GM23338 (cell line): ENCODE data around the gene SCGB1D2. TPM values are rescaled to one million over a fixed set of nuclear protein-coding genes. Genes with fewer than 3 reads are reported as not detected.

Experiments
- ATAC-seq: fragments of 200-7000 bp; cut with Tn5 transposase; 3 replicates; pipeline ENCODE4 v1.9.1; 2020
- DNase-seq: peaks from one replicate; pipeline ENCODE4 v3.0.0-alpha.2; 2015; ENCODE audit warnings: low spot score
- H2AFZ ChIP-seq: fragments of 200-600 bp; sonication (generic); 2 replicates; pipeline ENCODE4 v1.8.0; 2016; ENCODE audit warnings: antibody characterized with exemption, mild to moderate bottlenecking, moderate library complexity
- H3F3A ChIP-seq: fragments of 200-600 bp; sonication (generic); replicated peaks from 2 replicates; pipeline ENCODE4 v1.8.0; 2017; ENCODE audit warnings: antibody characterized with exemption, mixed run types, low read depth
- H3K27ac ChIP-seq: fragments of 200-600 bp; sonication (generic); 2 replicates; pipeline ENCODE4 v1.6.1; 2016; ENCODE audit warnings: low read depth
- H3K27me3 ChIP-seq: fragments of 200-600 bp; sonication (generic); 2 replicates; pipeline ENCODE4 v1.8.0; 2016; ENCODE audit warnings: mild to moderate bottlenecking, mixed run types, moderate library complexity; ENCODE audit not compliant: insufficient read depth
- H3K36me3 ChIP-seq: fragments of 200-600 bp; sonication (generic); 2 replicates; pipeline ENCODE4 v1.8.0; 2016; ENCODE audit warnings: mild to moderate bottlenecking; ENCODE audit not compliant: insufficient read depth
- H3K4me1 ChIP-seq: fragments of 200-600 bp; sonication (generic); 2 replicates; pipeline ENCODE4 v1.8.0; 2016; ENCODE audit warnings: mild to moderate bottlenecking, moderate library complexity; ENCODE audit not compliant: insufficient read depth
- H3K4me2 ChIP-seq: fragments of 200-600 bp; sonication (generic); 2 replicates; pipeline ENCODE4 v1.7.1; 2017; ENCODE audit warnings: mixed run types
- H3K4me3 ChIP-seq: fragments of 200-600 bp; sonication (generic); 2 replicates; pipeline ENCODE4 v1.6.1; 2016; ENCODE audit warnings: mixed run types
- H3K79me2 ChIP-seq: fragments of 200-600 bp; sonication (generic); replicated peaks from 2 replicates; pipeline ENCODE4 v1.8.0; 2017; ENCODE audit warnings: mild to moderate bottlenecking; ENCODE audit not compliant: insufficient read depth
- H3K9me2 ChIP-seq: fragments of 200-600 bp; sonication (generic); 2 replicates; pipeline ENCODE4 v1.8.0; 2017; ENCODE audit not compliant: insufficient read depth
- H4K20me1 ChIP-seq: fragments of 200-600 bp; sonication (generic); replicated peaks from 2 replicates; pipeline ENCODE4 v1.8.0; 2017; ENCODE audit warnings: mild to moderate bottlenecking; ENCODE audit not compliant: insufficient read depth
- H3K27ac Mint-ChIP-seq: 2 replicates; pipeline ENCODE4 v1.8.0; 2020; ENCODE audit warnings: inconsistent platforms, mild to moderate bottlenecking, moderate library complexity, mixed read lengths
- H3K27me3 Mint-ChIP-seq: 3 replicates; pipeline ENCODE4 v1.8.0; 2022; ENCODE audit warnings: low read depth, mild to moderate bottlenecking, moderate library complexity, mixed read lengths, inconsistent platforms; ENCODE audit not compliant: insufficient read depth, poor library complexity
- H3K36me3 Mint-ChIP-seq: 3 replicates; pipeline ENCODE4 v1.8.0; 2021; ENCODE audit warnings: low read depth, mild to moderate bottlenecking, inconsistent platforms, moderate library complexity, mixed read lengths
- H3K4me1 Mint-ChIP-seq: 3 replicates; pipeline ENCODE4 v1.8.0; 2020; ENCODE audit warnings: mild to moderate bottlenecking, inconsistent platforms, mixed read lengths
- H3K4me3 Mint-ChIP-seq: 3 replicates; pipeline ENCODE4 v1.8.0; 2021; ENCODE audit warnings: moderate library complexity, mild to moderate bottlenecking, inconsistent platforms, mixed read lengths
- H3K9me3 Mint-ChIP-seq: 3 replicates; pipeline ENCODE4 v1.8.0; 2020; ENCODE audit warnings: moderate library complexity, mild to moderate bottlenecking, inconsistent platforms, mixed read lengths
- CREB1 ChIP-seq: fragments of 250-450 bp; sonication (Bioruptor Pico); IDR thresholded peaks from 2 replicates; pipeline ENCODE4 v1.5.0; 2020; ENCODE audit warnings: low read depth, mild to moderate bottlenecking, moderate library complexity
- EZH2 ChIP-seq: fragments of 200-600 bp; sonication (generic); IDR thresholded peaks from one replicate; pipeline ENCODE4 v1.8.0; 2017; ENCODE audit warnings: antibody characterized with exemption, mild to moderate bottlenecking, low read depth; ENCODE audit not compliant: unreplicated experiment
- EZH2phosphoT487 ChIP-seq: fragments of 200-600 bp; sonication (generic); IDR thresholded peaks from one replicate; pipeline ENCODE4 v1.8.1; 2018; ENCODE audit warnings: antibody characterized with exemption; ENCODE audit not compliant: unreplicated experiment
- JUNB ChIP-seq: IDR thresholded peaks from one replicate; pipeline ENCODE4 v1.6.1; 2016; ENCODE audit warnings: antibody characterized with exemption; ENCODE audit not compliant: unreplicated experiment
- NANOG ChIP-seq: IDR thresholded peaks from 2 replicates; pipeline ENCODE4 v1.6.1; 2016; ENCODE audit warnings: antibody characterized with exemption, borderline replicate concordance
- POLR2AphosphoS5 ChIP-seq: IDR thresholded peaks from 2 replicates; pipeline ENCODE4 v1.6.1; 2016; ENCODE audit warnings: antibody characterized with exemption, low read depth
- STAT1 ChIP-seq: IDR thresholded peaks from one replicate; pipeline ENCODE4 v1.6.1; 2016; ENCODE audit warnings: antibody characterized with exemption; ENCODE audit not compliant: unreplicated experiment
- ZNF114 ChIP-seq: fragments of 250-450 bp; sonication (Bioruptor Pico); IDR thresholded peaks from 2 replicates; pipeline ENCODE4 v1.5.0; 2020; ENCODE audit warnings: mild to moderate bottlenecking, moderate library complexity
- ZNF331 ChIP-seq: fragments of 250-450 bp; sonication (Bioruptor Pico); IDR thresholded peaks from 2 replicates; pipeline ENCODE4 v1.5.0; 2020; ENCODE audit warnings: low read depth, mild to moderate bottlenecking, moderate library complexity
- polyA plus RNA-seq: library from polyadenylated mRNA; unstranded; fragments of >200 nt; fragmentation: Nextera tagmentation; extraction: Ambion mirVana; gene quantifications from 2 replicates; pipeline ENCODE4 v1.2.1, GENCODE V29; 2016
- total RNA-seq: library from RNA; depleted of rRNA; stranded (reverse); fragments of >200 nt; shearing (Covaris generic); gene quantifications from 2 replicates; pipeline ENCODE4 v1.2.3, GENCODE V29; 2014
- TF ChIP-seq, protein P1 (sequence below), 2 experiments: fragments of 200-600 bp in 1 of 2; sonication (generic) in 1 of 2; conservative IDR thresholded peaks; 2 replicates each; pipeline versions ENCODE4 v1.5.1 to v1.6.1; 2016 to 2017; ENCODE audit warnings: antibody characterized with exemption in 2 of 2, low read depth in 2 of 2, mild to moderate bottlenecking in 2 of 2, moderate library complexity in 1 of 2
- TF ChIP-seq, protein P2 (sequence below): IDR thresholded peaks from one replicate; pipeline ENCODE4 v1.6.1; 2018; ENCODE audit warnings: antibody characterized with exemption; ENCODE audit not compliant: unreplicated experiment

The SCGB1D2 gene
- total and polyA plus RNA-seq, 2 experiments from 2014 or later, result not detected

DNA sequence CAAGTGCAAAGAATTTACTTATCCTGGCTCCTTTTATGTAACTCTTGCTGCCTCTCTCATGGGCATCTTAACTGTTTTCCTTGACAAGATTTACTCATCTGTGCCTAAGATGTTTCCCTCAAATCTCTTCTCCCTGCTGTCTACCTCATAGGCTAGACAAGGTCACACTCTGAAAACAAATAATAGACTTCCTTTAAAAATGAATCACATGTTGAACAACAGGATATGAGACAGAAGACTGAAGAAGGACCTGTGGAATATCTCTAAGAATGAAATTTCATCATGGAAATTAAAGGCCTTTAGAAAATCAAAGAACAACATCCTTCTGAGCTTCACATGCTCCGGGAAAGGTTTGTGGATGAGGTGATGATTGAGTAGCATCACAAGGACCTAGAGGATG lies 22.0 kb downstream of the SCGB1D2 start:
- no peaks in the 10 kb centered on the region for H3K79me2 ChIP-seq
- H3K36me3 Mint-ChIP-seq, result no peaks in the 10 kb centered on the region
- H3K27ac ChIP-seq, result no peak overlapping the region
- peaks cover 4% of the 10 kb centered on the region for H3K9me2 ChIP-seq
- no peak for ATAC-seq
- H4K20me1 ChIP-seq, result no peaks in the 10 kb centered on the region
- no peaks in the 10 kb centered on the region for H3F3A ChIP-seq
- no peak overlapping the region for H2AFZ ChIP-seq
- H3K4me3 Mint-ChIP-seq, result no peak overlapping the region
- H3K27me3 Mint-ChIP-seq, result peaks cover 7% of the 10 kb centered on the region
- H3K4me3 ChIP-seq, result no peak overlapping the region
- peaks cover 4% of the 10 kb centered on the region; the same call in 2 of the 3 replicates for H3K4me1 Mint-ChIP-seq
- no peak overlapping the region for H3K27ac Mint-ChIP-seq
- H3K27me3 ChIP-seq, result no peaks in the 10 kb centered on the region
- H3K4me2 ChIP-seq, result no peak overlapping the region
- DNase-seq, result no peak
- TF ChIP-seq EZH2phosphoT487, result no peak
- TF ChIP-seq JUNB, result no peak
- TF ChIP-seq NANOG, result no peak
- TF ChIP-seq STAT1, result no peak
- no peak for TF ChIP-seq EZH2
- TF ChIP-seq, protein P1, sequence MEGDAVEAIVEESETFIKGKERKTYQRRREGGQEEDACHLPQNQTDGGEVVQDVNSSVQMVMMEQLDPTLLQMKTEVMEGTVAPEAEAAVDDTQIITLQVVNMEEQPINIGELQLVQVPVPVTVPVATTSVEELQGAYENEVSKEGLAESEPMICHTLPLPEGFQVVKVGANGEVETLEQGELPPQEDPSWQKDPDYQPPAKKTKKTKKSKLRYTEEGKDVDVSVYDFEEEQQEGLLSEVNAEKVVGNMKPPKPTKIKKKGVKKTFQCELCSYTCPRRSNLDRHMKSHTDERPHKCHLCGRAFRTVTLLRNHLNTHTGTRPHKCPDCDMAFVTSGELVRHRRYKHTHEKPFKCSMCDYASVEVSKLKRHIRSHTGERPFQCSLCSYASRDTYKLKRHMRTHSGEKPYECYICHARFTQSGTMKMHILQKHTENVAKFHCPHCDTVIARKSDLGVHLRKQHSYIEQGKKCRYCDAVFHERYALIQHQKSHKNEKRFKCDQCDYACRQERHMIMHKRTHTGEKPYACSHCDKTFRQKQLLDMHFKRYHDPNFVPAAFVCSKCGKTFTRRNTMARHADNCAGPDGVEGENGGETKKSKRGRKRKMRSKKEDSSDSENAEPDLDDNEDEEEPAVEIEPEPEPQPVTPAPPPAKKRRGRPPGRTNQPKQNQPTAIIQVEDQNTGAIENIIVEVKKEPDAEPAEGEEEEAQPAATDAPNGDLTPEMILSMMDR (conservative IDR thresholded peaks at IDR 0.05; ENCODE audit: low read depth in 2 of 2), result no peak
- no peak for TF ChIP-seq CREB1 (CRISPR knock-in tag)
- no peak for TF ChIP-seq ZNF114 (CRISPR knock-in tag)
- peaks cover 5% of the 10 kb centered on the region; the same call in 1 of the 2 replicates for H3K4me1 ChIP-seq
- H3K9me3 Mint-ChIP-seq, result no peaks in the 10 kb centered on the region
- H3K36me3 ChIP-seq, result no peaks in the 10 kb centered on the region

DNA sequence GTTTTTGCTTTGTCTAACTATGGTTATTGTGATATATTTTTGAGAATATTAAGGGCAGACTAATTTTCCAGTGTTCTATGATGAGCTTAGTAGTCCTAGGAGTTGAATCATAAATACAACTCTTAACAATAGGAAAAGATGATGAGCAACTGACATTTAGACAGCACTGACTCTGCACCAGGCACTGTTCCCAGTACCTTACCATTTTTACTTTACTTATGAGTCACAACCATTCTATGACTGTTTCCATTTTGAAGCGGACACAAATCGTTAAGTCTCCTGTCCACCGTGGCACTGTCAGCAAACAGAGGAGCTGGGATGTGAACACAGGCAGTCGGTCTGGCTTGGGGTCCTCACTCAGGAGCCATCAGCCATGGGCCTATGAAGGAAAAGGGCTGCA lies 24.5 kb downstream of the SCGB1D2 start:
- Histone ChIP-seq H3K27ac (no peak overlapping the region), H3K4me2 (no peak overlapping the region), H3K4me3 (no peak overlapping the region), H2AFZ (no peak overlapping the region), H3K36me3 (no peaks in the 10 kb centered on the region), H3K9me2 (peaks cover 4% of the 10 kb centered on the region), H3F3A (no peaks in the 10 kb centered on the region), H4K20me1 (no peaks in the 10 kb centered on the region), H3K4me1 (peaks cover 5% of the 10 kb centered on the region; the same call in 1 of the 2 replicates), H3K27me3 (no peaks in the 10 kb centered on the region), H3K79me2 (no peaks in the 10 kb centered on the region)
- DNase-seq (no peak), ATAC-seq (no peak)
- Mint-ChIP-seq H3K27ac (no peak overlapping the region), H3K4me3 (no peak overlapping the region), H3K4me1 (peaks cover 4% of the 10 kb centered on the region; the same call in 2 of the 3 replicates), H3K9me3 (no peaks in the 10 kb centered on the region), H3K36me3 (no peaks in the 10 kb centered on the region), H3K27me3 (peaks cover 7% of the 10 kb centered on the region)
- no peak for TF ChIP-seq POLR2AphosphoS5
- TF ChIP-seq ZNF331, result no peak
- TF ChIP-seq CREB1 (CRISPR knock-in tag), result no peak
- TF ChIP-seq, protein P1 (conservative IDR thresholded peaks at IDR 0.05; ENCODE audit: low read depth in 2 of 2), result no peak
- TF ChIP-seq, protein P2, sequence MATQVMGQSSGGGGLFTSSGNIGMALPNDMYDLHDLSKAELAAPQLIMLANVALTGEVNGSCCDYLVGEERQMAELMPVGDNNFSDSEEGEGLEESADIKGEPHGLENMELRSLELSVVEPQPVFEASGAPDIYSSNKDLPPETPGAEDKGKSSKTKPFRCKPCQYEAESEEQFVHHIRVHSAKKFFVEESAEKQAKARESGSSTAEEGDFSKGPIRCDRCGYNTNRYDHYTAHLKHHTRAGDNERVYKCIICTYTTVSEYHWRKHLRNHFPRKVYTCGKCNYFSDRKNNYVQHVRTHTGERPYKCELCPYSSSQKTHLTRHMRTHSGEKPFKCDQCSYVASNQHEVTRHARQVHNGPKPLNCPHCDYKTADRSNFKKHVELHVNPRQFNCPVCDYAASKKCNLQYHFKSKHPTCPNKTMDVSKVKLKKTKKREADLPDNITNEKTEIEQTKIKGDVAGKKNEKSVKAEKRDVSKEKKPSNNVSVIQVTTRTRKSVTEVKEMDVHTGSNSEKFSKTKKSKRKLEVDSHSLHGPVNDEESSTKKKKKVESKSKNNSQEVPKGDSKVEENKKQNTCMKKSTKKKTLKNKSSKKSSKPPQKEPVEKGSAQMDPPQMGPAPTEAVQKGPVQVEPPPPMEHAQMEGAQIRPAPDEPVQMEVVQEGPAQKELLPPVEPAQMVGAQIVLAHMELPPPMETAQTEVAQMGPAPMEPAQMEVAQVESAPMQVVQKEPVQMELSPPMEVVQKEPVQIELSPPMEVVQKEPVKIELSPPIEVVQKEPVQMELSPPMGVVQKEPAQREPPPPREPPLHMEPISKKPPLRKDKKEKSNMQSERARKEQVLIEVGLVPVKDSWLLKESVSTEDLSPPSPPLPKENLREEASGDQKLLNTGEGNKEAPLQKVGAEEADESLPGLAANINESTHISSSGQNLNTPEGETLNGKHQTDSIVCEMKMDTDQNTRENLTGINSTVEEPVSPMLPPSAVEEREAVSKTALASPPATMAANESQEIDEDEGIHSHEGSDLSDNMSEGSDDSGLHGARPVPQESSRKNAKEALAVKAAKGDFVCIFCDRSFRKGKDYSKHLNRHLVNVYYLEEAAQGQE, result no peak
- no peak for TF ChIP-seq ZNF114 (CRISPR knock-in tag)
- no peak for TF ChIP-seq STAT1
